Measurements from ENCODE around the gene HSPA4. TPM values are rescaled to one million over a fixed set of nuclear protein-coding genes. Genes with fewer than 3 reads are reported as not detected.
A peak's percentile ranks its signal among the peaks of the same experiment; 100 is the strongest.
"Not testable (repeated sequence)": the region's sequence is repeated elsewhere in the genome, so short reads cannot be mapped to it uniquely, and the experiment has no call there.

The HSPA4 gene
- total RNA-seq (10 to 100 TPM; 59.8 to 65.3 TPM), polyA plus RNA-seq (100 to 1,000 TPM in 1 of 2 donors, 10 to 100 TPM in 1; 33.0 to 102 TPM)
- long read RNA-seq, donor 1, full-length matches to known transcripts: 8 of 8 reads
- long read RNA-seq, donor 1, partial matches to known transcripts: 0 of 8 reads
- long read RNA-seq, donor 1, other reads (novel, unspliced or antisense): 0 of 8 reads
- long read RNA-seq, donor 2, full-length matches to known transcripts: 2 of 2 reads
- long read RNA-seq, donor 2, partial matches to known transcripts: 0 of 2 reads
- long read RNA-seq, donor 2, other reads (novel, unspliced or antisense): 0 of 2 reads
- long read RNA-seq, donor 3, full-length matches to known transcripts: 4 of 9 reads
- long read RNA-seq, donor 3, partial matches to known transcripts: 5 of 9 reads
- long read RNA-seq, donor 3, other reads (novel, unspliced or antisense): 0 of 9 reads
- long read RNA-seq, donor 4, partial matches to known transcripts: 6 of 6 reads
- long read RNA-seq, donor 4, other reads (novel, unspliced or antisense): 0 of 6 reads
- long read RNA-seq, donor 5, full-length matches to known transcripts: 7 of 25 reads
- long read RNA-seq, donor 5, partial matches to known transcripts: 18 of 25 reads
- long read RNA-seq, donor 5, other reads (novel, unspliced or antisense): 0 of 25 reads

- DNase-seq (peak; percentile 98 to 100 (median 99)), ATAC-seq (ENCODE audit: insufficient read depth, low FRiP score) (peak; percentile 95)
- Histone ChIP-seq H3K9ac (ENCODE audit: insufficient read depth in 1 of 2, low read length in 2 of 2) (peak within 1 kb of the TSS; percentile 95 to 98), H3K4me3 (peak within 1 kb of the TSS; percentile 95), H3K9me3 (ENCODE audit: control insufficient read depth in 4 of 4, insufficient read depth in 3 of 4, low read length in 3 of 4) (no peaks in the 10 kb centered on the region), H3K27me3 (ENCODE audit: control insufficient read depth in 3 of 3, insufficient read depth in 3 of 3, low read length in 2 of 3) (no peaks in the 10 kb centered on the region), H3K4me1 (ENCODE audit: control insufficient read depth in 5 of 5, insufficient read depth in 5 of 5, low read length in 5 of 5) (peaks cover 7 to 30% (median 12%) of the 10 kb centered on the region in 5 donors), H3K36me3 (ENCODE audit: control insufficient read depth in 4 of 4, insufficient read depth in 4 of 4, low read length in 4 of 4) (peaks cover 0 to 10% (median 0%) of the 10 kb centered on the region in 4 donors), H3K27ac (ENCODE audit: low read depth in 1 of 2, low read length in 1 of 2) (peak within 1 kb of the TSS; percentile 96 to 98)
- 0% methylated on average over 68 of the region's 68 CpGs for WGBS, 2 donors
- no peak for TF ChIP-seq CTCF (IDR thresholded peaks at IDR 0.05; ENCODE audit: control extremely low read depth, extremely low read depth)
These were observed at the start of gene HSPA4 for GRCh38 chr5:133051542-133052316. Gene HSPA4 (plus strand): TSS chr5:133052013. CDS start chr5:133052251, 238 bp downstream.

- no peak overlapping the region for H3K27ac ChIP-seq (ENCODE audit: low read depth in 1 of 2, low read length in 1 of 2)
- H3K9me3 ChIP-seq (ENCODE audit: control insufficient read depth in 4 of 4, insufficient read depth in 3 of 4, low read length in 3 of 4): no peaks in the 10 kb centered on the region
- H3K27me3 ChIP-seq (ENCODE audit: control insufficient read depth in 3 of 3, insufficient read depth in 3 of 3, low read length in 2 of 3): no peaks in the 10 kb centered on the region
- WGBS, 2 donors: 73 to 90% methylated on average over 1 of the region's 1 CpG
- no peaks in the 10 kb centered on the region for H3K4me1 ChIP-seq (ENCODE audit: control insufficient read depth in 5 of 5, insufficient read depth in 5 of 5, low read length in 5 of 5)
- no peak overlapping the region for H3K4me3 ChIP-seq
- peaks cover 6 to 10% (median 9%) of the 10 kb centered on the region in 4 donors for H3K36me3 ChIP-seq (ENCODE audit: control insufficient read depth in 4 of 4, insufficient read depth in 4 of 4, low read length in 4 of 4)
- TF ChIP-seq CTCF (IDR thresholded peaks at IDR 0.05; ENCODE audit: control extremely low read depth, extremely low read depth): no peak
- H3K9ac ChIP-seq (ENCODE audit: insufficient read depth in 1 of 2, low read length in 2 of 2): no peak overlapping the region
- no peak for ATAC-seq (ENCODE audit: insufficient read depth, low FRiP score)
- no peak for DNase-seq
These were observed 45.2 kb upstream of the HSPA4 start for GRCh38 chr5:133006653-133007052.

GRCh38 chr5:133008455-133008854, 43.4 kb upstream of the HSPA4 start:
- not testable (repeated sequence) for H3K9ac ChIP-seq (ENCODE audit: insufficient read depth in 1 of 2, low read length in 2 of 2); H3K27ac ChIP-seq (ENCODE audit: low read depth in 1 of 2, low read length in 1 of 2); H3K4me1 ChIP-seq (ENCODE audit: control insufficient read depth in 5 of 5, insufficient read depth in 5 of 5, low read length in 5 of 5); H3K4me3 ChIP-seq; ATAC-seq (ENCODE audit: insufficient read depth, low FRiP score); H3K27me3 ChIP-seq (ENCODE audit: control insufficient read depth in 3 of 3, insufficient read depth in 3 of 3, low read length in 2 of 3); H3K9me3 ChIP-seq (ENCODE audit: control insufficient read depth in 4 of 4, insufficient read depth in 3 of 4, low read length in 3 of 4); DNase-seq; H3K36me3 ChIP-seq (ENCODE audit: control insufficient read depth in 4 of 4, insufficient read depth in 4 of 4, low read length in 4 of 4)
- 81 to 82% methylated on average over 6 of the region's 6 CpGs for WGBS, 2 donors

All from lung (tissue), 16 donors.